ENCODE results near the gene XRCC1. TPM values are rescaled to one million over a fixed set of nuclear protein-coding genes. Genes with fewer than 3 reads are reported as not detected.

The XRCC1 gene
- total and polyA plus RNA-seq, 10 of the 15 experiments (the other 5 are each of a cell fraction or from before 2014, with no cell fraction given), result 2.0 to 51.1 (median 33.7) TPM

GRCh38 chr19:43624933-43625332 is 49.6 kb upstream of the XRCC1 start:
- H3K9ac ChIP-seq (ENCODE audit: control insufficient read depth, insufficient read depth, low read length), result no peak overlapping the region

More at GRCh38 chr19:43624933-43625332, 49.6 kb upstream of the XRCC1 start:
- intact Hi-C loops (cut with micrococcal nuclease; ENCODE audit: unreplicated experiment), result no loop called here
- SMC1A ChIA-PET (ENCODE audit: uncharacterized antibody, unreplicated experiment), result no interaction called here
- H3K36me3 ChIP-seq (ENCODE audit: control insufficient read depth in 2 of 2, insufficient read depth in 2 of 2, low read length in 1 of 2), result no peaks in the 10 kb centered on the region
- CTCF ChIA-PET, result interaction anchor here (1.5 kb wide), 1 partner anchor 43 kb away, joined by 4 read pairs; no protein-coding TSS in a partner anchor
- 6% methylated on average over 25 of the region's 30 CpGs for WGBS (ENCODE audit: insufficient coverage, insufficient replicate concordance, low lambda C conversion rate, missing lambda C conversion rate)
- H3K4me2 ChIP-seq (ENCODE audit: control insufficient read depth, insufficient read depth), result no peak overlapping the region
- in situ Hi-C loops (cut with MboI), result no loop called here
- no peaks in the 10 kb centered on the region for H3K27me3 ChIP-seq (replicated peaks in 1 of 2; ENCODE audit: control insufficient read depth in 2 of 2, insufficient read depth in 2 of 2, low read length in 1 of 2)
- H3K79me2 ChIP-seq (ENCODE audit: control insufficient read depth, insufficient read depth, low read length), result peaks cover 1% of the 10 kb centered on the region; the same call in 1 of the 2 replicates
- TF ChIP-seq ZNF24 (IDR thresholded peaks at IDR 0.05) (no peak), RUNX3 (IDR thresholded peaks at IDR 0.05; ENCODE audit: low read length) (peak; percentile 81), EED (IDR thresholded peaks at IDR 0.05; ENCODE audit: low read depth) (peak; percentile 27; the same call in 1 of the 2 replicates), RAD21 (IDR thresholded peaks at IDR 0.05; ENCODE audit: insufficient read depth, low read depth, low read length) (peak; percentile 37; the same call in 1 of the 2 replicates), MYC (IDR thresholded peaks at IDR 0.05; ENCODE audit: insufficient read depth, insufficient read length, insufficient replicate concordance, low read length, severe bottlenecking) (no peak), MYB (IDR thresholded peaks at IDR 0.05; ENCODE audit: borderline replicate concordance, low read depth, low read length) (no peak), EGR1 (IDR thresholded peaks at IDR 0.05; ENCODE audit: borderline replicate concordance in 1 of 2, low read depth in 2 of 2, low read length in 2 of 2) (no peak), IRF4 (IDR thresholded peaks at IDR 0.05; ENCODE audit: low read depth, low read length) (no peak)
- TF ChIP-seq, protein P1, sequence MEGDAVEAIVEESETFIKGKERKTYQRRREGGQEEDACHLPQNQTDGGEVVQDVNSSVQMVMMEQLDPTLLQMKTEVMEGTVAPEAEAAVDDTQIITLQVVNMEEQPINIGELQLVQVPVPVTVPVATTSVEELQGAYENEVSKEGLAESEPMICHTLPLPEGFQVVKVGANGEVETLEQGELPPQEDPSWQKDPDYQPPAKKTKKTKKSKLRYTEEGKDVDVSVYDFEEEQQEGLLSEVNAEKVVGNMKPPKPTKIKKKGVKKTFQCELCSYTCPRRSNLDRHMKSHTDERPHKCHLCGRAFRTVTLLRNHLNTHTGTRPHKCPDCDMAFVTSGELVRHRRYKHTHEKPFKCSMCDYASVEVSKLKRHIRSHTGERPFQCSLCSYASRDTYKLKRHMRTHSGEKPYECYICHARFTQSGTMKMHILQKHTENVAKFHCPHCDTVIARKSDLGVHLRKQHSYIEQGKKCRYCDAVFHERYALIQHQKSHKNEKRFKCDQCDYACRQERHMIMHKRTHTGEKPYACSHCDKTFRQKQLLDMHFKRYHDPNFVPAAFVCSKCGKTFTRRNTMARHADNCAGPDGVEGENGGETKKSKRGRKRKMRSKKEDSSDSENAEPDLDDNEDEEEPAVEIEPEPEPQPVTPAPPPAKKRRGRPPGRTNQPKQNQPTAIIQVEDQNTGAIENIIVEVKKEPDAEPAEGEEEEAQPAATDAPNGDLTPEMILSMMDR (IDR thresholded peaks at IDR 0.05 in 2 of 3, conservative IDR thresholded peaks at IDR 0.05 in 1 of 3; ENCODE audit: control insufficient read depth in 2 of 3, extremely low read depth in 1 of 3, insufficient read depth in 1 of 3, low read depth in 3 of 3, low read length in 3 of 3), result peak; percentile 37 to 40 (median 39); a peak in 4 of 6 replicates
- H3K27ac ChIP-seq (ENCODE audit: control insufficient read depth, insufficient read depth), result no peak overlapping the region
- no peak for DNase-seq (ENCODE audit: low read depth, low spot score)
- H4K20me1 ChIP-seq (ENCODE audit: control insufficient read depth, insufficient read depth), result no peaks in the 10 kb centered on the region
- H3K9me3 ChIP-seq (replicated peaks; ENCODE audit: control insufficient read depth, insufficient read depth, low read length), result no peaks in the 10 kb centered on the region
- H3K4me1 ChIP-seq (ENCODE audit: control insufficient read depth, insufficient read depth, low read length), result peaks cover 2% of the 10 kb centered on the region; the same call in 1 of the 2 replicates
- no peak overlapping the region for H3K4me3 ChIP-seq
- peak; percentile 78 for ATAC-seq
- BruUV-seq (replicated peaks), result no TSS peak
- FAIRE-seq, result no peak
- RAD21 ChIA-PET (ENCODE audit: unreplicated experiment), result no interaction called here
- H2AFZ ChIP-seq (ENCODE audit: control insufficient read depth, low read depth, low read length), result no peak overlapping the region
- POLR2A ChIA-PET, result no interaction called here

Data from GM12878 (cell line).